CD4-positive, CD25-positive, alpha-beta regulatory T cell (primary cell): Measurements from ENCODE around the gene NDUFAF8. TPM values are rescaled to one million over a fixed set of nuclear protein-coding genes. Genes with fewer than 3 reads are reported as not detected.

Experiments
- ATAC-seq, 2 donors: fragments of 150-1000 bp; cut with Tn5 transposase; one replicate each; pipeline ENCODE4 v1.10.0; 2021; ENCODE audit warnings: low read depth in 2 of 2, moderate number of reproducible peaks in 2 of 2, moderate library complexity in 1 of 2
- DNase-seq, 3 donors: peaks; one replicate each; pipeline versions ENCODE4 v3.0.0 to v3.0.0-alpha.2; 2012 to 2022; ENCODE audit warnings: mixed read lengths in 1 of 3
- H3K27ac ChIP-seq: one replicate; pipeline ENCODE4 v1.7.0; 2013; ENCODE audit warnings: mild to moderate bottlenecking, low read length; ENCODE audit not compliant: insufficient read depth, poor library complexity, severe bottlenecking
- H3K27me3 ChIP-seq: one replicate; pipeline ENCODE4 v1.7.0; 2013; ENCODE audit warnings: low read length; ENCODE audit not compliant: control insufficient read depth, insufficient read depth
- H3K36me3 ChIP-seq: one replicate; pipeline ENCODE4 v1.7.0; 2013; ENCODE audit warnings: mild to moderate bottlenecking, low read length, moderate library complexity; ENCODE audit not compliant: control insufficient read depth, insufficient read depth
- H3K4me1 ChIP-seq: 2 replicates; pipeline ENCODE4 v1.7.0; 2013; ENCODE audit warnings: mild to moderate bottlenecking, low read length; ENCODE audit not compliant: insufficient read depth, control insufficient read depth, poor library complexity, severe bottlenecking
- H3K4me3 ChIP-seq: one replicate; pipeline ENCODE4 v1.7.0; 2013; ENCODE audit warnings: low read depth, mild to moderate bottlenecking, low read length, moderate library complexity
- H3K9me3 ChIP-seq, 2 experiments: 1 replicate in 1 of 2; 2 replicates in 1 of 2; pipeline ENCODE4 v1.7.0; 2013; ENCODE audit warnings: low read length in 2 of 2, mild to moderate bottlenecking in 1 of 2, moderate library complexity in 1 of 2; ENCODE audit not compliant: control insufficient read depth in 2 of 2
- H3K27ac Mint-ChIP-seq, 3 donors: one replicate each; pipeline ENCODE4 v1.8.0; 2020 to 2022; ENCODE audit warnings: mild to moderate bottlenecking in 3 of 3, mixed read lengths in 3 of 3, moderate library complexity in 2 of 3
- H3K27me3 Mint-ChIP-seq: one replicate; pipeline ENCODE4 v1.8.0; 2022; ENCODE audit warnings: mild to moderate bottlenecking, mixed read lengths
- H3K36me3 Mint-ChIP-seq: one replicate; pipeline ENCODE4 v1.8.0; 2020; ENCODE audit warnings: mixed read lengths
- H3K4me1 Mint-ChIP-seq, 4 donors: one replicate each; pipeline ENCODE4 v1.8.0; 2020 to 2022; ENCODE audit warnings: mixed read lengths in 4 of 4, mild to moderate bottlenecking in 1 of 4
- H3K4me3 Mint-ChIP-seq, 4 donors: one replicate each; pipeline ENCODE4 v1.8.0; 2020 to 2022; ENCODE audit warnings: mild to moderate bottlenecking in 4 of 4, mixed read lengths in 4 of 4, moderate library complexity in 3 of 4
- H3K9me3 Mint-ChIP-seq, 7 donors: one replicate each; pipeline ENCODE4 v1.8.0; 2020 to 2022; ENCODE audit warnings: mixed read lengths in 7 of 7, mild to moderate bottlenecking in 3 of 7, moderate library complexity in 2 of 7
- polyA plus RNA-seq, 4 donors: library from polyadenylated mRNA; unstranded; fragments of 300-500 nt; fragmentation: Illumina TruSeq; gene quantifications; one replicate each; pipeline ENCODE4 v1.2.3, GENCODE V29; 2021
- total RNA-seq: library from RNA; stranded (reverse); gene quantifications from one replicate; pipeline ENCODE4 v1.2.3, GENCODE V29; 2022

Gene NDUFAF8
- total and polyA plus RNA-seq, 5 donors from 2014 or later: 34.8 to 83.2 (median 74.7) TPM

DNA sequence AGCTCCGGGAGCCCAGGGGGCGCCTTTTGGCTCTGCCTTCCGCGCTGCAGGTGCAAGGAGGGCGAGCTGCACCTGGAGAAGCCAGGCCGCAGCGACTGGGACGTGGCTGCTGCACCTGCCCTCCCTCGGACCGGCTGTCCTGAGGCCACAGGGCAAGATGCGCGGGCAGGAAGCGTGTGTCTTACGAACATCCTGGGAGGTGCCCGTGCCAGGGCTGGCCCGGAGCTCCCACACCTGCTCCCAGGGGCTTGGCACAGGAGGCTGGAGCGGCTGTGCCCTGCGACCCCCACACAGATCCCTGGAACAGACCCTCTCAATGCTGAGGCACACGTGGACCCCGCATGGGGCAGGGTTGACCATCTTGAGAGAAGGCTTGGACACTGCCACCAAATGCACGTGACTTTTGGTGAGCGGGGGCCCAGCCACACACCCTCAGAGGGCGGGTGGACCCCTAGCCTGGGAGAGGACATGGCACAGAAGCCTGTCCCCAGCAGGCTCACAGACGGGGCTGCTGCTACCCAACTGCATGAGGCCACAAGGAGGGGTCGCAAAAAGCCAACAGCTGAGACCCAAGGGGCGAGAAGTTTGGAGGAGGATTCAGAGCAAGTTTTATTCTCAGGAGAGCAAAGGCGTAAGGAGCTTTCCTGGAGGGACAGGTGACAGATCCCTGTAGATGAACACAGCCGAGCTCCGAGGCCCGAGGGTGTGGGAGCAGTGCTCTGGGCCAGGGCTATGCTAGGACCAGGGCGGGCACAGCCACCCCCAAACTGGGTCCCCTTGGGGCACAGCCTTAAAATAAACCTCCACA, 11.4 kb downstream of the NDUFAF8 start:
- H3K36me3 ChIP-seq: peaks cover 24% of the 10 kb centered on the region
- no peaks in the 10 kb centered on the region for H3K9me3 ChIP-seq
- H3K4me3 Mint-ChIP-seq: no peak overlapping the region
- H3K36me3 Mint-ChIP-seq: peaks cover 11% of the 10 kb centered on the region
- H3K27me3 ChIP-seq: no peaks in the 10 kb centered on the region
- no peak for ATAC-seq
- no peak for DNase-seq
- H3K4me1 ChIP-seq: no peaks in the 10 kb centered on the region
- H3K27me3 Mint-ChIP-seq: no peaks in the 10 kb centered on the region
- H3K9me3 Mint-ChIP-seq: peaks cover 0 to 1% (median 0%) of the 10 kb centered on the region in 7 donors
- H3K4me3 ChIP-seq: no peak overlapping the region
- no peak overlapping the region for H3K27ac Mint-ChIP-seq
- H3K27ac ChIP-seq: no peak overlapping the region
- H3K4me1 Mint-ChIP-seq: peaks cover 3 to 10% (median 8%) of the 10 kb centered on the region in 4 donors

GRCh38 chr17:81251094-81251708, 12.1 kb downstream of the NDUFAF8 start:
- Mint-ChIP-seq H3K27ac (no peak overlapping the region), H3K9me3 (peaks cover 0 to 1% (median 0%) of the 10 kb centered on the region in 7 donors), H3K4me3 (no peak overlapping the region), H3K4me1 (peaks cover 3 to 10% (median 8%) of the 10 kb centered on the region in 4 donors), H3K27me3 (no peaks in the 10 kb centered on the region), H3K36me3 (peaks cover 11% of the 10 kb centered on the region)
- ATAC-seq: no peak
- no peak for DNase-seq
- H3K9me3 ChIP-seq: no peaks in the 10 kb centered on the region
- peaks cover 24% of the 10 kb centered on the region for H3K36me3 ChIP-seq
- no peak overlapping the region for H3K27ac ChIP-seq
- no peaks in the 10 kb centered on the region for H3K27me3 ChIP-seq
- no peak overlapping the region for H3K4me3 ChIP-seq
- H3K4me1 ChIP-seq: no peaks in the 10 kb centered on the region

DNA sequence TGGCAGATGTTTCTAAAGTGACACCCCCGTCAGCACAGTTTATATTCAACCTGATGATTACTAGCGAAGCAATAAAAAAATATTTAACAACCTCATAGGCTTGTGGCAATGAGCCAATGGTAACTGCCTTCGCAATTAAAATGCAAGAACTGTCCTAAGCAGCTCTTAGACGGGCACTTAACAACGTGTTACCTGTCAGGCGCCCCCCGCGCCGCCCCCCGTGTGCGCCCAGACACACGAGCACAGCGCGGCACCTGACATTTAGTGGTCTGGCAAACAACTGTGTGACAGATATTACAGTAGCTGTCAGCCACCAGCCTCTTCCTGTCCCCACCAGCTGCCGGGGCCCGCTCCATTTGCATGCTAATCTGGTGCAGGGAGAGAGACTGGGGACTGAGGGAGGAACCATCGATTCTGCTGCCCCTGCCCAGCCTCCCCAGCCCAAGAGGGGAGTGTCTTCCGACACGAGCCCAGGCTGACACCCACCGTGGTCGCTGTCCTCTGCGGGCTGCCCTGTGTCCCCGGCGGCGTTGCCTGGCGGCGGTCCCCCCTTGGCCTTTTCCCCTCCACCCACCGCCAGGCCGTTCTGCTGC, 12.7 kb downstream of the NDUFAF8 start:
- Mint-ChIP-seq H3K4me3 (no peak overlapping the region), H3K27me3 (no peaks in the 10 kb centered on the region), H3K27ac (no peak overlapping the region), H3K36me3 (peaks cover 11% of the 10 kb centered on the region), H3K9me3 (peaks cover 0 to 1% (median 0%) of the 10 kb centered on the region in 7 donors), H3K4me1 (peaks cover 3 to 10% (median 8%) of the 10 kb centered on the region in 4 donors)
- H3K9me3 ChIP-seq: no peaks in the 10 kb centered on the region
- H3K4me1 ChIP-seq: no peaks in the 10 kb centered on the region
- H3K27me3 ChIP-seq: no peaks in the 10 kb centered on the region
- DNase-seq: no peak
- ATAC-seq: no peak
- H3K4me3 ChIP-seq: no peak overlapping the region
- H3K27ac ChIP-seq: no peak overlapping the region
- peaks cover 27% of the 10 kb centered on the region for H3K36me3 ChIP-seq

DNA sequence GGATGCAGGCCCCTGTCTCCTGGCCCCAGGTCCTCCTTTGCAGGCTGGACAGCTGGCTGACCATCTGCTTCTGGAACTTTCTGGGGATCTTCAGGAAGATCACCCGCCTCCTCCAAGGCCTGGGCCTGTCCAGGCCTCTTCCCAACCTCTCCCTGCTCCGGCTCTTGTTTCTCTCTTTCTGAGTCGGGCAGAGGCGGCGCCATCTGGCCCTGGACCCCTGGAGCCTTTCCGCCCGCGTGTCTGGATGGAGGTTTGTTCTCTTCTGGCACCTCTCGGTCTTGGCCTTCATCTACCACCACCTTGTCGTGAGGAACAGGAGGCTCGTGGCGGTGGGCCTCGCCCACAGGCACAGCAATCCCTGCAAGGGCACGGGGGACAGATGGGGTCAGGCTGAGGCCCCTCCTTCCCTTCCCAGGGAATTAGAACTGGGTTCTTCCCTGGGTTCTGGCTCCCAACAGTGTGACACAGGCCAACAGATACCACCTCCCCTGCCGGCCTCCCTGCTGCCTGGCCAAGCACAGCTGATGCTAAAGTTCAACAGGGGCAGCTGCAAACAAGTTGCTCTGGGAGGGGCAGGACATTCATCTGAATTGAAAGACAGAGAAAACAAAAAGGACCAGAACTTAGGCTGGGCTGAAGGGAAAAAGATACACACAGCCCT, 13.3 kb downstream of the NDUFAF8 start:
- Mint-ChIP-seq H3K27ac (no peak overlapping the region), H3K27me3 (no peaks in the 10 kb centered on the region), H3K36me3 (peaks cover 11% of the 10 kb centered on the region), H3K4me3 (no peak overlapping the region), H3K9me3 (peaks cover 0 to 1% (median 0%) of the 10 kb centered on the region in 7 donors), H3K4me1 (peaks cover 3 to 10% (median 8%) of the 10 kb centered on the region in 4 donors)
- ATAC-seq (no peak), DNase-seq (no peak)
- Histone ChIP-seq H3K4me3 (no peak overlapping the region), H3K27ac (no peak overlapping the region), H3K27me3 (no peaks in the 10 kb centered on the region), H3K36me3 (peaks cover 27% of the 10 kb centered on the region), H3K9me3 (no peaks in the 10 kb centered on the region), H3K4me1 (no peaks in the 10 kb centered on the region)

GRCh38 chr17:81252987-81253329, 13.8 kb downstream of the NDUFAF8 start:
- H3K9me3 Mint-ChIP-seq: peaks cover 0 to 1% (median 0%) of the 10 kb centered on the region in 7 donors
- peaks cover 27% of the 10 kb centered on the region for H3K36me3 ChIP-seq
- DNase-seq (no peak), ATAC-seq (no peak)
- peaks cover 11% of the 10 kb centered on the region for H3K36me3 Mint-ChIP-seq
- H3K4me1 ChIP-seq: no peaks in the 10 kb centered on the region
- H3K27me3 Mint-ChIP-seq: no peaks in the 10 kb centered on the region
- H3K9me3 ChIP-seq: no peaks in the 10 kb centered on the region
- no peak overlapping the region for H3K27ac ChIP-seq
- H3K27ac Mint-ChIP-seq: peak overlapping the region in 2 of 3 donors; percentile 1 to 90
- H3K4me3 Mint-ChIP-seq: no peak overlapping the region
- peaks cover 3 to 10% (median 8%) of the 10 kb centered on the region in 4 donors for H3K4me1 Mint-ChIP-seq
- no peak overlapping the region for H3K4me3 ChIP-seq
- H3K27me3 ChIP-seq: no peaks in the 10 kb centered on the region

DNA sequence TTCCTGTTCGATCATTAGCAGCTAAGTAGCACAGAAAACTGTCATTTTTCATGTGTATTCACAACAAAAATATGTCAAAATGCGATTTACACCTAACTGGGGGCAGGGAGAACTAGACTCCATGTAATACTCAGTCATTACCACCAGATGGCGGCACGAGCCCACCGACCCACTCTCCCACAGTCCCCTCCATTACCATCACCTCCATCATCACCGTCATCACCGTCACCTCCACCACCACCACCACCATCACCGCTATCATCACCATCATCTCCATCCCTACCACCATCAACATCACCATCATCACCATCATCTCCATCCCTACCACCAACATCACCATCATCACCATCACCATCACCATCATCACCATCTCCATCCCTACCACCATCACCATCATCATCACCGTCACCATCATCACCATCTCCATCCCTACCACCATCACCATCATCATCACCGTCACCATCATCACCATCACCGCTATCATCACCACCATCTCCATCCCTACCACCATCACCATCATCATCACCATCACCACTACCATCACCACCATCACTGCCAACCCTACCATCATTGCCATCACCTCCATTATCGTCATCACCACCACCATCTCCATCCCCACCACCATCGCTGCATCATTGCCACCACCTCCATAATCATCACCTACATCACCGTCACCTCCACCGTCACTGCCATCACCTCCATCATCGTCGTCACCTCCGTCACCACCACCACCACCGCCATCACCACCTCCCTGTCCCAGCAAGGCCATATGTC, 14.4 kb downstream of the NDUFAF8 start:
- H3K27ac ChIP-seq: no peak overlapping the region
- Mint-ChIP-seq H3K27me3 (no peaks in the 10 kb centered on the region), H3K4me3 (no peak overlapping the region), H3K27ac (peak overlapping the region; percentile 1 to 90 (median 76)), H3K36me3 (peaks cover 11% of the 10 kb centered on the region), H3K9me3 (peaks cover 0 to 1% (median 0%) of the 10 kb centered on the region in 7 donors), H3K4me1 (peaks cover 3 to 10% (median 8%) of the 10 kb centered on the region in 4 donors)
- peak; percentile 41 to 67 (median 57) for DNase-seq
- no peak overlapping the region for H3K4me3 ChIP-seq
- H3K4me1 ChIP-seq: no peaks in the 10 kb centered on the region
- no peaks in the 10 kb centered on the region for H3K27me3 ChIP-seq
- H3K36me3 ChIP-seq: peaks cover 27% of the 10 kb centered on the region
- no peaks in the 10 kb centered on the region for H3K9me3 ChIP-seq
- peak; percentile 67 to 73 for ATAC-seq
